LNCaP clone FGC (cell line): ENCODE measurements around the gene MCHR1.
A peak's percentile ranks its signal among the peaks of the same experiment; 100 is the strongest.

Experiments used
- DNase-seq: peaks from one replicate; pipeline ENCODE4 v3.0.0-alpha.2; 2011; ENCODE audit warnings: low read depth
- H3K4me3 ChIP-seq: 2 replicates; pipeline ENCODE4 v1.5.1; 2011; ENCODE audit warnings: mild to moderate bottlenecking, low read depth, low read length, control low read depth
- TF ChIP-seq, protein P1 (sequence below): IDR thresholded peaks from 2 replicates; pipeline ENCODE4 v1.5.1; 2012; ENCODE audit warnings: mild to moderate bottlenecking; ENCODE audit not compliant: control insufficient read depth, insufficient read depth; ENCODE audit errors: extremely low read depth

The MCHR1 gene

GRCh38 chr22:40679249-40679963 lies at the start of gene MCHR1:
MCHR1 (plus strand) TSS chr22:40679484; CDS start chr22:40679653, 169 bp downstream.
- no peak for DNase-seq
- H3K4me3 ChIP-seq = no peak within 1 kb of the TSS
- TF ChIP-seq, protein P1, sequence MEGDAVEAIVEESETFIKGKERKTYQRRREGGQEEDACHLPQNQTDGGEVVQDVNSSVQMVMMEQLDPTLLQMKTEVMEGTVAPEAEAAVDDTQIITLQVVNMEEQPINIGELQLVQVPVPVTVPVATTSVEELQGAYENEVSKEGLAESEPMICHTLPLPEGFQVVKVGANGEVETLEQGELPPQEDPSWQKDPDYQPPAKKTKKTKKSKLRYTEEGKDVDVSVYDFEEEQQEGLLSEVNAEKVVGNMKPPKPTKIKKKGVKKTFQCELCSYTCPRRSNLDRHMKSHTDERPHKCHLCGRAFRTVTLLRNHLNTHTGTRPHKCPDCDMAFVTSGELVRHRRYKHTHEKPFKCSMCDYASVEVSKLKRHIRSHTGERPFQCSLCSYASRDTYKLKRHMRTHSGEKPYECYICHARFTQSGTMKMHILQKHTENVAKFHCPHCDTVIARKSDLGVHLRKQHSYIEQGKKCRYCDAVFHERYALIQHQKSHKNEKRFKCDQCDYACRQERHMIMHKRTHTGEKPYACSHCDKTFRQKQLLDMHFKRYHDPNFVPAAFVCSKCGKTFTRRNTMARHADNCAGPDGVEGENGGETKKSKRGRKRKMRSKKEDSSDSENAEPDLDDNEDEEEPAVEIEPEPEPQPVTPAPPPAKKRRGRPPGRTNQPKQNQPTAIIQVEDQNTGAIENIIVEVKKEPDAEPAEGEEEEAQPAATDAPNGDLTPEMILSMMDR = no peak

DNA sequence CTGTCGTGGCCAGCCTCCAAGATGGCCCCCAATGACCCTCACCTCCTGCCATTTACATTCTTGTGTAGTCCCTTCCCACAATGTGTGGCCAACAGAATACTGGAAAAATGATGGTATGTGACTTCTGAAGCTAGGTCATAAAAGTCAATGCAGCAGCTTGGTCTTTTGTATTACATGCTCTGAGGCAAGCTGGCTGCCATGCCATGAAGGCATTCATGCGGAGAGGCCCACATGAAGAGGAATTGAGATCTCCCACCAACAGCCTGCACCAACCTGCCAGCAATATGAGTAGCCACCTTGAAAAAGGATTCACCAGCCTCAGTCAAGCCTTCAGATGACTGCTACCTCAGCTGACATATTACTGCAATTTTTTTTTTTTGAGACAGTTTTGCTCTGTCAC lies 47.4 kb upstream of the MCHR1 start:
- no peak overlapping the region for H3K4me3 ChIP-seq
- DNase-seq = no peak
- TF ChIP-seq, protein P1 = no peak

DNA sequence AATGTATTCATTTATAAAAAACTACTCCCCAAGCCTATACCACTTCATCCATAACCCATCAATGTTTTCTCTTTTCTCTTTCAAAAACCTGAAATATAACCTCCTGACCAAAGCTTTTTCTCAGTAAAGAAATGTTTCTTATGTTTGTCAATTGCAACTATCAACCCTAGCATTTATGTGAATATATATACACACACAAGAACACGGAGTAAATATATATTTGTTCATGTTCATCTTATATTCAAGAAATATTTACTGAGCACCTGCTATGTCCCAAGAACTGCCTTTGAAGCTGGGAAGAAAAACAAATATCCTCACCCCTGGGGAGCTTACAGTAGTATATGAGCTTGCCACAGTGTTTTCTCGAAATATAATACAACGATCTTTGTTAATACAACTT lies 46.2 kb upstream of the MCHR1 start:
- DNase-seq = peak; percentile 58
- no peak overlapping the region for H3K4me3 ChIP-seq
- TF ChIP-seq, protein P1 = no peak

DNA sequence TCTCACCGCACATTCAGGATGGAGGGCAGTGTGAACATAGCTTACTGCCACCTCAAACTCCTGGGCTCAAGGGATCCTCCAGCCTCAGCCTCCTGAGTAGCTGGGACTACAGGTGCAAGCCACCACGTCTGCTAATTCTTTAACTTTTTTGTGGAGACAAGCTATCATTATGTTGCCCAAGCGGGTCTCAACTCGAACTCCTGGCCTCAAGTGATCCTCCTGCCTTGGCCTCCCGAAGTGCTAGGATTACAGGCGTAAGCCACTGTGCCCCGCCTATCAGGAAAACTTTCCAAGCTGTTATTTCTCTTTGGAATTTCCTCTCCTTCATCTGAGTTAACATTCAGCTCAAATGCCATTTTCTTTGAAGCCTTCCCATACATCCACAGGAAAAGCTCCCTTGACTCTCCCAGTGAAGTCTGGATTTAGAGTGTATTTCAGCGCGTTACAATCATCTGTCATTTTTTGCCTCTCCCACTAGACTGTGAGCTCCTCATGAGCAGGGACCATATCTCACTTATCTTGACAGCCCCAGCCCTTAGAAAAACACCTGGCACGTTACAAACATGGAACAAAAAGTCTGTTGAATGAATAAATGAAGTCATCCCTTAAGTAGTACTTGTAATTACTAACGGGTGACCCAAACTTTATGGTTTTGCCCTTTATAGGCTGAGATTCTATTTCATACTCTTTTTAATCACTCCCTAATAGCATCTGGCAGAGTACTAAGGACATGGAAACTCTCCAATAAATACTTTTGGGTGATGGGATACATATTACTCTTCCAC lies 45.0 kb upstream of the MCHR1 start:
- TF ChIP-seq, protein P1 = no peak
- no peak for DNase-seq
- no peak overlapping the region for H3K4me3 ChIP-seq

GRCh38 chr22:40635043-40635939 lies 44.0 kb upstream of the MCHR1 start:
- no peak for DNase-seq
- TF ChIP-seq, protein P1 = no peak
- peak overlapping the region; percentile 80 for H3K4me3 ChIP-seq

GRCh38 chr22:40635940-40636379 lies 43.3 kb upstream of the MCHR1 start:
- DNase-seq = no peak

More at GRCh38 chr22:40635940-40636379, 43.3 kb upstream of the MCHR1 start:
- TF ChIP-seq, protein P1 = no peak
- H3K4me3 ChIP-seq = peak overlapping the region; percentile 80
